ENCODE results near the gene MYH9. TPM values are rescaled to one million over a fixed set of nuclear protein-coding genes. Genes with fewer than 3 reads are reported as not detected.

MYH9 gene
- total RNA-seq (2022) (643 and 653 TPM in 2 replicates), Bru-seq, nascent RNA (percentile 92 among the genes with signal in this experiment), BruChase-seq, experiment 1, labeled RNA remaining after a 6-hour chase (percentile 94 among the genes with signal in this experiment), BruChase-seq, experiment 2, labeled RNA remaining after a 2-hour chase (percentile 86 among the genes with signal in this experiment)
- long read RNA-seq, full-length matches to known transcripts = 433 of 847 reads
- long read RNA-seq, partial matches to known transcripts = 289 of 847 reads
- long read RNA-seq, other reads (novel, unspliced or antisense) = 125 of 847 reads

- POLR2A ChIA-PET = interaction anchor here (0.7 to 6.8 kb wide), 34 partner anchors 10 to 141 kb away, joined by 3 to 120 read pairs (median 6); partner anchors contain the start of genes EIF3D, FOXRED2 and TXN2
- Mint-ChIP-seq H3K4me1 (ENCODE audit: insufficient read depth, unreplicated experiment) (peaks cover 27% of the 10 kb centered on the region), H3K9me3 (ENCODE audit: unreplicated experiment) (no peaks in the 10 kb centered on the region), H3K27me3 (ENCODE audit: insufficient read depth, unreplicated experiment) (no peaks in the 10 kb centered on the region), H3K4me3 (ENCODE audit: unreplicated experiment) (peak within 1 kb of the TSS; percentile 91), H3K36me3 (ENCODE audit: insufficient read depth, unreplicated experiment) (peaks cover 29% of the 10 kb centered on the region), H3K27ac (ENCODE audit: low read depth, unreplicated experiment) (peak within 1 kb of the TSS; percentile 94)
- BruUV-seq (replicated peaks) = no TSS peak
- DNase-seq (ENCODE audit: unreplicated experiment) = peak; percentile 100
- CTCF ChIA-PET = interaction anchor here (0.7 to 1.4 kb wide), 4 partner anchors 57 to 88 kb away, joined by 3 to 6 read pairs (median 4); no protein-coding TSS in a partner anchor
- TF ChIP-seq, protein P1, sequence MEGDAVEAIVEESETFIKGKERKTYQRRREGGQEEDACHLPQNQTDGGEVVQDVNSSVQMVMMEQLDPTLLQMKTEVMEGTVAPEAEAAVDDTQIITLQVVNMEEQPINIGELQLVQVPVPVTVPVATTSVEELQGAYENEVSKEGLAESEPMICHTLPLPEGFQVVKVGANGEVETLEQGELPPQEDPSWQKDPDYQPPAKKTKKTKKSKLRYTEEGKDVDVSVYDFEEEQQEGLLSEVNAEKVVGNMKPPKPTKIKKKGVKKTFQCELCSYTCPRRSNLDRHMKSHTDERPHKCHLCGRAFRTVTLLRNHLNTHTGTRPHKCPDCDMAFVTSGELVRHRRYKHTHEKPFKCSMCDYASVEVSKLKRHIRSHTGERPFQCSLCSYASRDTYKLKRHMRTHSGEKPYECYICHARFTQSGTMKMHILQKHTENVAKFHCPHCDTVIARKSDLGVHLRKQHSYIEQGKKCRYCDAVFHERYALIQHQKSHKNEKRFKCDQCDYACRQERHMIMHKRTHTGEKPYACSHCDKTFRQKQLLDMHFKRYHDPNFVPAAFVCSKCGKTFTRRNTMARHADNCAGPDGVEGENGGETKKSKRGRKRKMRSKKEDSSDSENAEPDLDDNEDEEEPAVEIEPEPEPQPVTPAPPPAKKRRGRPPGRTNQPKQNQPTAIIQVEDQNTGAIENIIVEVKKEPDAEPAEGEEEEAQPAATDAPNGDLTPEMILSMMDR (IDR thresholded peaks at IDR 0.05; ENCODE audit: unreplicated experiment) = no peak
- intact Hi-C loops (cut with micrococcal nuclease) = loop anchor here (2.0 to 5.0 kb wide), 3 partner anchors 17 to 59 kb away; no protein-coding TSS in a partner anchor
Observed at GRCh38 chr22:36387959-36388726, at the start of gene MYH9. TSS of gene MYH9 (minus strand) at chr22:36387967. CDS start at chr22:36349236, 38,731 bp downstream.

GRCh38 chr22:36435516-36436415, 48.0 kb upstream of the MYH9 start:
- Mint-ChIP-seq H3K36me3 (ENCODE audit: insufficient read depth, unreplicated experiment) (peaks cover 7% of the 10 kb centered on the region), H3K4me3 (ENCODE audit: unreplicated experiment) (no peak overlapping the region), H3K27me3 (ENCODE audit: insufficient read depth, unreplicated experiment) (no peaks in the 10 kb centered on the region), H3K27ac (ENCODE audit: low read depth, unreplicated experiment) (no peak overlapping the region), H3K4me1 (ENCODE audit: insufficient read depth, unreplicated experiment) (peaks cover 35% of the 10 kb centered on the region), H3K9me3 (ENCODE audit: unreplicated experiment) (no peaks in the 10 kb centered on the region)
- CTCF ChIA-PET = no interaction called here
- no TSS peak for BruUV-seq (replicated peaks)
- TF ChIP-seq, protein P1 (IDR thresholded peaks at IDR 0.05; ENCODE audit: unreplicated experiment) = no peak
- intact Hi-C loops (cut with micrococcal nuclease) = no loop called here
- DNase-seq (ENCODE audit: unreplicated experiment) = no peak
- POLR2A ChIA-PET = interaction anchor here (0.9 to 1.3 kb wide), 2 partner anchors 9 to 28 kb away, joined by 3 to 4 read pairs; no protein-coding TSS in a partner anchor

GRCh38 chr22:36433318-36434231, 45.8 kb upstream of the MYH9 start:
- H3K27ac Mint-ChIP-seq (ENCODE audit: low read depth, unreplicated experiment) = no peak overlapping the region
- no peaks in the 10 kb centered on the region for H3K27me3 Mint-ChIP-seq (ENCODE audit: insufficient read depth, unreplicated experiment)
- CTCF ChIA-PET = interaction anchor here (0.6 to 1.2 kb wide), 2 partner anchors 37 to 1384 kb away, joined by 3 to 4 read pairs; no protein-coding TSS in a partner anchor
- POLR2A ChIA-PET = no interaction called here
- no TSS peak for BruUV-seq (replicated peaks)
- H3K4me3 Mint-ChIP-seq (ENCODE audit: unreplicated experiment) = no peak overlapping the region
- H3K9me3 Mint-ChIP-seq (ENCODE audit: unreplicated experiment) = no peaks in the 10 kb centered on the region
- intact Hi-C loops (cut with micrococcal nuclease) = no loop called here
- TF ChIP-seq, protein P1 (IDR thresholded peaks at IDR 0.05; ENCODE audit: unreplicated experiment) = no peak
- H3K36me3 Mint-ChIP-seq (ENCODE audit: insufficient read depth, unreplicated experiment) = peaks cover 7% of the 10 kb centered on the region
- no peak for DNase-seq (ENCODE audit: unreplicated experiment)
- H3K4me1 Mint-ChIP-seq (ENCODE audit: insufficient read depth, unreplicated experiment) = peaks cover 23% of the 10 kb centered on the region

Measured in MCF 10A (cell line).